ENCODE data around the gene CD6.
"Not testable (repeated sequence)": the region's sequence is repeated elsewhere in the genome, so short reads cannot be mapped to it uniquely, and the experiment has no call there.

CD6 gene

GRCh38 chr11:60953781-60954180, 17.7 kb upstream of the CD6 start:
- DNase-seq, result no peak
- H3K27me3 Mint-ChIP-seq, result peaks cover 18% of the 10 kb centered on the region
- H3K36me3 Mint-ChIP-seq (ENCODE audit: low read depth), result no peaks in the 10 kb centered on the region
- no peak overlapping the region for H3K4me3 Mint-ChIP-seq
- H3K9me3 Mint-ChIP-seq, result no peaks in the 10 kb centered on the region
- H3K27ac Mint-ChIP-seq, result no peak overlapping the region
- H3K4me1 Mint-ChIP-seq (ENCODE audit: low read depth), result peaks cover 23% of the 10 kb centered on the region

DNA sequence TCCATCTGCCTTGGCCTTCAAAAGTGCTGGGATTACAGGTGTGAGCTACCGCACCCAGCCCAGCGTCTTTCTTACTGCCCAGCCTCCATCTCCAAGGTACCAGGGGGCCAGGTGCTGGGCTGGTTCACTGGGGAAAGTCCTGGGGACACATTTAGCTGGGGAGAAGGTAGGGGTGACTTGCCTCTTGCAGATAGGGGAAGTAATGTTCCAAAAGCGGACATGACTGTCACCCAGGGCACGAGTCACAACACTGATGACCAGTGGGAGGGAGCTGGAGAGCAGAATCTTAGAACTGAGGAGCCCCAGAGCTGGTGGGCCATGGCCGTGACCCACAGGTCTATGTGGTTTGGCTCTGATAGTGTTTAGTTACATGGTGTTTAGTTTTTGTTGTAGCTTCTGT, 17.1 kb upstream of the CD6 start:
- Mint-ChIP-seq H3K4me3 (no peak overlapping the region), H3K9me3 (no peaks in the 10 kb centered on the region), H3K4me1 (ENCODE audit: low read depth) (peaks cover 23% of the 10 kb centered on the region), H3K36me3 (ENCODE audit: low read depth) (no peaks in the 10 kb centered on the region), H3K27ac (no peak overlapping the region), H3K27me3 (peaks cover 18% of the 10 kb centered on the region)
- DNase-seq, result no peak

GRCh38 chr11:60955571-60955970, 15.9 kb upstream of the CD6 start:
- Mint-ChIP-seq H3K4me1 (ENCODE audit: low read depth) (peaks cover 17% of the 10 kb centered on the region), H3K9me3 (no peaks in the 10 kb centered on the region), H3K27ac (no peak overlapping the region), H3K36me3 (ENCODE audit: low read depth) (no peaks in the 10 kb centered on the region), H3K27me3 (peaks cover 21% of the 10 kb centered on the region), H3K4me3 (no peak overlapping the region)
- DNase-seq, result no peak

DNA sequence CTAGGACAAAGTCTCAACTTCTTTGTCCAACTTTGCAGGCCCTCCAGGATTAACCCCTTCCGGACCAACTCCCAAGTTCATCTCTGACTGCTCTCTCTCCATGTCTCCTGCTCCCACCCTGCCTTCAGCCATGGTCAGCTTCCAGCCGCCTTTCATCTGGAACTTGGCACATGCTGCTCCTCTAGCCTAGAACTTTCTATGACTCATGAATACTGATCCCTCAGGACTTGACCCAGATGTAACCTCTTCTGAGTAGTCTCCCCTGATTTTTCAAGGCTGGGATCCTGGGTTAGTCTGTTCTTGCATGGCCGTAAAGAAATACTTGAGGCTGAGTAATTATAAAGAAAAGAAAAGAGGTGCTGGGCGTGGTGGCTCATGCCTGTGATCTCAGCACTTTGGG, 14.3 kb upstream of the CD6 start:
- no peak for DNase-seq
- peaks cover 14% of the 10 kb centered on the region for H3K27me3 Mint-ChIP-seq
- no peak overlapping the region for H3K27ac Mint-ChIP-seq
- peaks cover 9% of the 10 kb centered on the region for H3K4me1 Mint-ChIP-seq (ENCODE audit: low read depth)
- H3K9me3 Mint-ChIP-seq, result no peaks in the 10 kb centered on the region
- no peak overlapping the region for H3K4me3 Mint-ChIP-seq
- no peaks in the 10 kb centered on the region for H3K36me3 Mint-ChIP-seq (ENCODE audit: low read depth)

GRCh38 chr11:60959431-60959830, 12.0 kb upstream of the CD6 start:
- DNase-seq, result no peak
- Mint-ChIP-seq H3K36me3 (ENCODE audit: low read depth) (no peaks in the 10 kb centered on the region), H3K27me3 (peaks cover 6% of the 10 kb centered on the region), H3K4me1 (ENCODE audit: low read depth) (no peaks in the 10 kb centered on the region), H3K4me3 (no peak overlapping the region), H3K9me3 (no peaks in the 10 kb centered on the region), H3K27ac (no peak overlapping the region)

- DNase-seq, result no peak
- Mint-ChIP-seq H3K27ac (no peak overlapping the region), H3K36me3 (ENCODE audit: low read depth) (no peaks in the 10 kb centered on the region), H3K27me3 (peaks cover 6% of the 10 kb centered on the region), H3K4me1 (ENCODE audit: low read depth) (no peaks in the 10 kb centered on the region), H3K9me3 (no peaks in the 10 kb centered on the region), H3K4me3 (no peak overlapping the region)
These were observed 11.1 kb upstream of the CD6 start for GRCh38 chr11:60960405-60960804.

GRCh38 chr11:60964801-60965200, 6.7 kb upstream of the CD6 start:
- H3K27me3 Mint-ChIP-seq, result peaks cover 3% of the 10 kb centered on the region
- H3K36me3 Mint-ChIP-seq (ENCODE audit: low read depth), result no peaks in the 10 kb centered on the region
- DNase-seq, result no peak
- H3K4me3 Mint-ChIP-seq, result no peak overlapping the region
- H3K4me1 Mint-ChIP-seq (ENCODE audit: low read depth), result no peaks in the 10 kb centered on the region
- H3K9me3 Mint-ChIP-seq, result peaks cover 4% of the 10 kb centered on the region
- H3K27ac Mint-ChIP-seq, result no peak overlapping the region

DNA sequence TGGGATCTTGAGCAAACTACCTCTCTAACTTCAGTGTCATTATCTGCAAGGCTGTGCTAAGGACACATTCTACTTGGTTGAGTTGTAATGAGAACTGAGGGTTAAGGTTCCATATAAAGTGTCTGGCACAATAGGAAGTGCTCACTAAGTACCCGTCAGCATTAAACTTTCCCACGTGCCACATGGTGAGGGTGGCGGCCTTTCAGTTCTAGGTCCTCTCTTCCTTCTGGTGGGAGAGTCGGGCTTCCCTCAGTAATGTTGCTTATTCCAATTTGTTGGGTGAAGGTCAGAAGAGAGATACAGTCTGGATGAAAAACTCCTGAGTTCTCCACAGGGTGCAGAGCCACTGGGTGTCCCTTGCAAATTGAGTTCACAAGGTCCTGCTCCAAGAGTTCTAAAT, 4.6 kb upstream of the CD6 start:
- Mint-ChIP-seq H3K9me3 (peaks cover 4% of the 10 kb centered on the region), H3K27ac (no peak overlapping the region), H3K36me3 (ENCODE audit: low read depth) (peaks cover 6% of the 10 kb centered on the region), H3K4me1 (ENCODE audit: low read depth) (peaks cover 16% of the 10 kb centered on the region), H3K27me3 (no peaks in the 10 kb centered on the region), H3K4me3 (no peak overlapping the region)
- no peak for DNase-seq

- Mint-ChIP-seq H3K27me3 (no peaks in the 10 kb centered on the region), H3K9me3 (peaks cover 4% of the 10 kb centered on the region), H3K27ac (no peak overlapping the region), H3K4me3 (no peak overlapping the region), H3K4me1 (ENCODE audit: low read depth) (peaks cover 16% of the 10 kb centered on the region), H3K36me3 (ENCODE audit: low read depth) (peaks cover 19% of the 10 kb centered on the region)
- DNase-seq, result no peak
These were observed 3.3 kb upstream of the CD6 start for GRCh38 chr11:60968223-60968622.

GRCh38 chr11:60970369-60970774, 1.1 kb upstream of the CD6 start:
- peak overlapping the region; percentile 88 for H3K4me3 Mint-ChIP-seq
- peak; percentile 89 for DNase-seq
- peaks cover 4% of the 10 kb centered on the region for H3K9me3 Mint-ChIP-seq
- peaks cover 39% of the 10 kb centered on the region for H3K36me3 Mint-ChIP-seq (ENCODE audit: low read depth)
- no peaks in the 10 kb centered on the region for H3K27me3 Mint-ChIP-seq
- H3K4me1 Mint-ChIP-seq (ENCODE audit: low read depth), result peaks cover 26% of the 10 kb centered on the region
- H3K27ac Mint-ChIP-seq, result peak overlapping the region; percentile 98

GRCh38 chr11:60970890-60971289, 590 bp upstream of the CD6 start:
- H3K36me3 Mint-ChIP-seq (ENCODE audit: low read depth), result peaks cover 43% of the 10 kb centered on the region

DNA sequence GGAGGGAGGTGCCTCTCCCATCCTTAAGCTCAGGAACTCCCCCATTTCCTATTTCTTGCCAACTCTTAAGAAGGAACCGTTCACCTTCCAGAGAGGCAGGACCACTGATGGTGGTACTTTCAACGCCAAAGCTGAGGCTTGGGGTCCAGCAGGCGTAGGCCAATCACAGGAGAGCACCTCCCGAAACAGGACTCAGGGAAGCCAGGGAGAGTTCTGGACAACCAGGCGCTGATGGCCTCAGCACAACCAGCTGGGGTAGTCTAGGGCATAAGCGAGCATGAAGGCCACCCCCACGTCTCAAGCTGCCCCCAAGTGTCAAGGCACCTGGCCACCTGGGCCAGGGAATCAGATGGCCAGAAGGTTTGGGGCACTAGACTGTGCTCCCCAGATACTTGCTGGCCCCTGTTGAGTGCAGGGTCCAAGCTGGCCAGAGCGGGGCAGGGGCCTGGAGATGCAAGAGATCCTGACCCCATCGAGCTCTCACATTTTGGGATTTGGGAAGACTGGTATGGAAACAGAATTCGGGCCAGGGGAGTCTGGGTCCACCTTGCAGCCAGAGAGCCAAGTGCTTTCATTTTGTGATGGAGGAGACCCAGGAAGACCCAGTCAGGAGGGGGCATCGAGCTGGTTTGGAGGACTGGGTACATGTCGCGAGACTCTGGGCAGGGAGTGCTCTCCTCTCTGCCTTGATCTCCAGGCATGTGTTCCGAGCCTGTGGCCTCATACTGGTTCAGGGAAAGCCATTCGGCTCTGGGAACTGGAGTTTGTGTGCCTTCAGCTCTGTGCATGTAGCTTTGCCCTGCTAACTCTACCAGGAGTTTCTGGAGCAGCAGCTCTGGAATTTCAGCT, 926 bp downstream of the CD6 start:
- Mint-ChIP-seq H3K36me3 (ENCODE audit: low read depth) (peaks cover 58% of the 10 kb centered on the region), H3K4me1 (ENCODE audit: low read depth) (peaks cover 43% of the 10 kb centered on the region), H3K27me3 (no peaks in the 10 kb centered on the region), H3K9me3 (peaks cover 4% of the 10 kb centered on the region), H3K4me3 (peak overlapping the region; percentile 88), H3K27ac (peak overlapping the region; percentile 98)
- peak; percentile 72 for DNase-seq

More at GRCh38 chr11:60970890-60971289, 590 bp upstream of the CD6 start:
- peaks cover 4% of the 10 kb centered on the region for H3K9me3 Mint-ChIP-seq
- peaks cover 29% of the 10 kb centered on the region for H3K4me1 Mint-ChIP-seq (ENCODE audit: low read depth)
- peak overlapping the region; percentile 88 for H3K4me3 Mint-ChIP-seq
- no peaks in the 10 kb centered on the region for H3K27me3 Mint-ChIP-seq
- peak; percentile 58 for DNase-seq
- peak overlapping the region; percentile 98 for H3K27ac Mint-ChIP-seq

DNA sequence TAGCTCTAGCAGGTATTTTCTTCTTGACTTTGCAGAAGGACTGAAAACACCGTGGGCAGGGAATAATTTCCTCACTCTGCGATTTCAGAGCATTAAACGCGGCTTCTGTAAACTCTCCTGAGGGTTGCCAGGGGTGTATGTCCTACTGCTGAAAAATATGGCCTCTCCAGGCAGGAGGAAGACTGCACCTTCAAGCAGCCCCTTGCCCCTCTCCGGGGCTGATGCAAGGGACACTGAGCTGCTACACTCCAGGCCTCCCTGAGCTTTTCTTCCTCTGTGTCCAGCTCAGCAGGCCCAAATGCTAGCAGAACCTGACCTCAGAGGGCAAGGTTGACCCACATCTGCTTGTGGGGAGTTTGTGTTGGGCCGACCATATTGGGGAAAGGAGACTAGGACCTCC, 2.2 kb downstream of the CD6 start:
- H3K9me3 Mint-ChIP-seq, result no peaks in the 10 kb centered on the region
- peaks cover 56% of the 10 kb centered on the region for H3K4me1 Mint-ChIP-seq (ENCODE audit: low read depth)
- no peaks in the 10 kb centered on the region for H3K27me3 Mint-ChIP-seq
- peak; percentile 69 for DNase-seq
- peak overlapping the region; percentile 88 for H3K4me3 Mint-ChIP-seq
- peak overlapping the region; percentile 98 for H3K27ac Mint-ChIP-seq
- H3K36me3 Mint-ChIP-seq (ENCODE audit: low read depth), result peaks cover 71% of the 10 kb centered on the region

DNA sequence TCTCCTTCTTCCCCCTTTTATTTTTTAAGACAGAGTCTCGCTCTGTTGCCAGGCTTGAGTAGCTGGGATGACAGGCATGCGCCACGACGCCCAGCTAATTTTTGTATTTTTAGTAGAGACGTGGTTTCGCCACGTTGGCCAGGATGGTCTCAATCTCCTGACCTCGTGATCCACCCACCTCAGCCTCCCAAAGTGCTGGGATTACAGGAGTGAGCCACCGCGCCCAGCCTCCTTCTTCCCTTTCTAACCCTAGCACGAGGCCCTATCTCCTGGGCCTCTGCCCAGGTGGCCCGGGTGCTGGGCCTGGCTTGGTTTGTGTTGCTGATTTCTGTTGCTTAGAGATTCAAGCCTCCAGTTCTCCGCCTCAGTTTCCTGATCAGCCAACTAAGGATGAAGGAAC, 2.8 kb downstream of the CD6 start:
- Mint-ChIP-seq H3K27ac (peak overlapping the region; percentile 98), H3K4me1 (ENCODE audit: low read depth) (peaks cover 62% of the 10 kb centered on the region), H3K4me3 (peak overlapping the region; percentile 88), H3K36me3 (ENCODE audit: low read depth) (peaks cover 77% of the 10 kb centered on the region)
- H3K9me3 Mint-ChIP-seq, H3K27me3 Mint-ChIP-seq: not testable (repeated sequence)
- DNase-seq, result peak; percentile 68

- Mint-ChIP-seq H3K4me1 (ENCODE audit: low read depth) (peaks cover 66% of the 10 kb centered on the region), H3K4me3 (peak overlapping the region; percentile 88), H3K27me3 (no peaks in the 10 kb centered on the region), H3K36me3 (ENCODE audit: low read depth) (peaks cover 81% of the 10 kb centered on the region), H3K27ac (peak overlapping the region; percentile 98), H3K9me3 (no peaks in the 10 kb centered on the region)
- peak; percentile 64 for DNase-seq
These were observed 3.2 kb downstream of the CD6 start for GRCh38 chr11:60974726-60975125.
